ENCODE measurements around the gene CCL25. TPM values are rescaled to one million over a fixed set of nuclear protein-coding genes. Genes with fewer than 3 reads are reported as not detected.

Gene CCL25
- total and polyA plus RNA-seq, 9 of the 15 experiments (the other 6 are each of a cell fraction or from before 2014, with no cell fraction given), result 0.15 TPM; not detected in 8

DNA sequence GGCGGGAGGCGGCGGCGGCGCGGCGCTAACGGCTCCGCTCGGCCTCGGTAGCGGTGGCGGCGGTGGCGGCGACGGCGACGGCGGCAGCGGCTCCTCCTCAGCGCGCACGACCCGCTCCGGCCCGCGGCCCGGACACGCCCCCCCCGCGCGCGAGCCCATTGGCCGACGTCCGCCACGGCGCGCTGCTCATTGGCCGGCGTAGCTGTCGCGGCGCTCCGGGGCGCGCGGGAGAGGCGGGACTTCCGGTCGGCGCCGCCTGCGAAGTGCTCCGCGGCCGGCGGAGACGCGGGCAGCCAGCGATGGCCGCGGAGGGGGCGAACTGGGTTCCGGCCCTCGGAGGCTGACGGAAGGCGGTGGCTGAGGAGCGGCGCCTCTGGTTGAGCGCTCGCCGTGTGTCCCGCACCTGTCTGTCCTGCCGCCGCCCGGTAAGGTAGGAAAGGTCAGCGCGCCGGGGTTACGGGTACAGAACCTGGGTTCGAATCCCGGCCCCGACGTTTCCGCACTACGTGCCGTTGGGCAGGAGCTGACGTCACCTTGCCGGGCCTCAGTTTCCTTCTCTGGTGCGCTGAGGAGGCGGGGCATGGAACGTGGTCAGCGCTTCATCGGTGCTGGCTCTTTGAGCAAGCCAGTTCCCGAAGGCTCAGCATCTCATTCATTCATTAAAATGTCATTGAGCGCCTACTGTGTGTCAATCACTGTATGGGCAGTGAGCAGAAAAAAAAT, 46.9 kb upstream of the CCL25 start, which contains the start of gene ELAVL1 (continued):
- TF ChIP-seq ZBTB8A (IDR thresholded peaks at IDR 0.05; ENCODE audit: partially characterized antibody) (no peak), ARID2 (IDR thresholded peaks at IDR 0.05) (no peak), ZNF764 (CRISPR knock-in tag; IDR thresholded peaks at IDR 0.05; ENCODE audit: low read depth) (peak; percentile 85), ADNP (tag; IDR thresholded peaks at IDR 0.05) (peak; percentile 95; the same call in 1 of the 2 replicates), L3MBTL2 (IDR thresholded peaks at IDR 0.05) (peak; percentile 30), SOX6 (IDR thresholded peaks at IDR 0.05) (peak; percentile 14; the same call in 1 of the 2 replicates), RBFOX2 (IDR thresholded peaks at IDR 0.05; ENCODE audit: low read depth, low read length) (peak; percentile 97), CREB3L1 (IDR thresholded peaks at IDR 0.05; ENCODE audit: borderline replicate concordance, low read depth) (peak; percentile 72; the same call in 1 of the 2 replicates), ZNF12 (CRISPR knock-in tag; IDR thresholded peaks at IDR 0.05) (no peak; the same call in 1 of the 2 replicates), ZNF740 (CRISPR knock-in tag; IDR thresholded peaks at IDR 0.05) (peak; percentile 84), ZNF740 (tag; IDR thresholded peaks at IDR 0.05) (no peak), SMAD3 (CRISPR knock-in tag; conservative IDR thresholded peaks at IDR 0.05) (0 out of 2 replicates have a peak, but pooled peaks have one; percentile 25), ATF7 (IDR thresholded peaks at IDR 0.05) (peak; percentile 97)
- TF ChIP-seq, protein P1, sequence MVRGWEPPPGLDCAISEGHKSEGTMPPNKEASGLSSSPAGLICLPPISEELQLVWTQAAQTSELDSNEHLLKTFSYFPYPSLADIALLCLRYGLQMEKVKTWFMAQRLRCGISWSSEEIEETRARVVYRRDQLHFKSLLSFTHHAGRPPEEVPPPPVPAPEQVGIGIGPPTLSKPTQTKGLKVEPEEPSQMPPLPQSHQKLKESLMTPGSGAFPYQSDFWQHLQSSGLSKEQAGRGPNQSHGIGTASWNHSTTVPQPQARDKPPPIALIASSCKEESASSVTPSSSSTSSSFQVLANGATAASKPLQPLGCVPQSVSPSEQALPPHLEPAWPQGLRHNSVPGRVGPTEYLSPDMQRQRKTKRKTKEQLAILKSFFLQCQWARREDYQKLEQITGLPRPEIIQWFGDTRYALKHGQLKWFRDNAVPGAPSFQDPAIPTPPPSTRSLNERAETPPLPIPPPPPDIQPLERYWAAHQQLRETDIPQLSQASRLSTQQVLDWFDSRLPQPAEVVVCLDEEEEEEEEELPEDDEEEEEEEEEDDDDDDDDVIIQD (CRISPR knock-in tag; IDR thresholded peaks at IDR 0.05), result no peak
- TF ChIP-seq, protein P2, sequence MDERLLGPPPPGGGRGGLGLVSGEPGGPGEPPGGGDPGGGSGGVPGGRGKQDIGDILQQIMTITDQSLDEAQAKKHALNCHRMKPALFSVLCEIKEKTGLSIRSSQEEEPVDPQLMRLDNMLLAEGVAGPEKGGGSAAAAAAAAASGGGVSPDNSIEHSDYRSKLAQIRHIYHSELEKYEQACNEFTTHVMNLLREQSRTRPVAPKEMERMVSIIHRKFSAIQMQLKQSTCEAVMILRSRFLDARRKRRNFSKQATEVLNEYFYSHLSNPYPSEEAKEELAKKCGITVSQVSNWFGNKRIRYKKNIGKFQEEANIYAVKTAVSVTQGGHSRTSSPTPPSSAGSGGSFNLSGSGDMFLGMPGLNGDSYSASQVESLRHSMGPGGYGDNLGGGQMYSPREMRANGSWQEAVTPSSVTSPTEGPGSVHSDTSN (CRISPR knock-in tag; IDR thresholded peaks at IDR 0.05; ENCODE audit: low read depth), result 0 out of 2 replicates have a peak, but pooled peaks have one; percentile 35
- TF ChIP-seq, protein P2 (tag; conservative IDR thresholded peaks at IDR 0.05; ENCODE audit: low read depth), result 0 out of 2 replicates have a peak, but pooled peaks have one; percentile 14
- TF ChIP-seq, protein P3, sequence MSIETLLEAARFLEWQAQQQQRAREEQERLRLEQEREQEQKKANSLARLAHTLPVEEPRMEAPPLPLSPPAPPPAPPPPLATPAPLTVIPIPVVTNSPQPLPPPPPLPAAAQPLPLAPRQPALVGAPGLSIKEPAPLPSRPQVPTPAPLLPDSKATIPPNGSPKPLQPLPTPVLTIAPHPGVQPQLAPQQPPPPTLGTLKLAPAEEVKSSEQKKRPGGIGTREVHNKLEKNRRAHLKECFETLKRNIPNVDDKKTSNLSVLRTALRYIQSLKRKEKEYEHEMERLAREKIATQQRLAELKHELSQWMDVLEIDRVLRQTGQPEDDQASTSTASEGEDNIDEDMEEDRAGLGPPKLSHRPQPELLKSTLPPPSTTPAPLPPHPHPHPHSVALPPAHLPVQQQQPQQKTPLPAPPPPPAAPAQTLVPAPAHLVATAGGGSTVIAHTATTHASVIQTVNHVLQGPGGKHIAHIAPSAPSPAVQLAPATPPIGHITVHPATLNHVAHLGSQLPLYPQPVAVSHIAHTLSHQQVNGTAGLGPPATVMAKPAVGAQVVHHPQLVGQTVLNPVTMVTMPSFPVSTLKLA (conservative IDR thresholded peaks at IDR 0.05), result peak in 1 of 2 experiments; percentile 70; a peak in 3 of 4 replicates
- TF ChIP-seq, protein P4, sequence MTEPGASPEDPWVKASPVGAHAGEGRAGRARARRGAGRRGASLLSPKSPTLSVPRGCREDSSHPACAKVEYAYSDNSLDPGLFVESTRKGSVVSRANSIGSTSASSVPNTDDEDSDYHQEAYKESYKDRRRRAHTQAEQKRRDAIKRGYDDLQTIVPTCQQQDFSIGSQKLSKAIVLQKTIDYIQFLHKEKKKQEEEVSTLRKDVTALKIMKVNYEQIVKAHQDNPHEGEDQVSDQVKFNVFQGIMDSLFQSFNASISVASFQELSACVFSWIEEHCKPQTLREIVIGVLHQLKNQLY (CRISPR knock-in tag; conservative IDR thresholded peaks at IDR 0.05), result no peak
